DND-41 (cell line): ENCODE results near the gene NINL.
A peak's percentile ranks its signal among the peaks of the same experiment; 100 is the strongest.
"Not testable (repeated sequence)": the region's sequence is repeated elsewhere in the genome, so short reads cannot be mapped to it uniquely, and the experiment has no call there.

Experiments
- ATAC-seq: fragments of 200-7000 bp; cut with Tn5 transposase; 3 replicates; pipeline ENCODE4 v1.9.1; 2021; ENCODE audit warnings: low read depth; ENCODE audit not compliant: insufficient read depth
- DNase-seq: peaks from one replicate; pipeline ENCODE4 v3.0.0-alpha.2; 2020
- H2AFZ ChIP-seq: 2 replicates; pipeline ENCODE4 v1.6.0; 2012; ENCODE audit warnings: low read depth, low read length
- H3K27ac ChIP-seq: 2 replicates; pipeline ENCODE4 v1.5.1; 2012; ENCODE audit warnings: low read length, inconsistent platforms
- H3K27me3 ChIP-seq: fragments of 200-600 bp; sonication (generic); 2 replicates; pipeline ENCODE4 v1.6.0; 2012; ENCODE audit warnings: low read length, mild to moderate bottlenecking, inconsistent platforms; ENCODE audit not compliant: insufficient read depth, poor library complexity
- H3K36me3 ChIP-seq: 2 replicates; pipeline ENCODE4 v1.5.1; 2012; ENCODE audit warnings: low read length, inconsistent platforms; ENCODE audit not compliant: insufficient read depth
- H3K4me1 ChIP-seq: 2 replicates; pipeline ENCODE4 v1.5.1; 2012; ENCODE audit warnings: mild to moderate bottlenecking, low read length; ENCODE audit not compliant: insufficient read depth
- H3K4me2 ChIP-seq: 2 replicates; pipeline ENCODE4 v1.6.0; 2012; ENCODE audit warnings: mild to moderate bottlenecking, moderate library complexity, low read length, inconsistent platforms; ENCODE audit not compliant: insufficient read depth
- H3K4me3 ChIP-seq, 2 experiments: fragments of 200-600 bp in 1 of 2; shearing (Covaris generic) in 1 of 2; 2 replicates each; pipeline ENCODE4 v1.5.1; 2012 to 2016; ENCODE audit warnings: inconsistent platforms in 2 of 2, low read length in 2 of 2, mild to moderate bottlenecking in 2 of 2, low read depth in 1 of 2, moderate library complexity in 1 of 2
- H3K79me2 ChIP-seq: 2 replicates; pipeline ENCODE4 v1.6.0; 2012; ENCODE audit warnings: low read length, inconsistent platforms; ENCODE audit not compliant: insufficient read depth
- H3K9ac ChIP-seq: 2 replicates; pipeline ENCODE4 v1.6.0; 2012; ENCODE audit warnings: low read depth, mild to moderate bottlenecking, inconsistent platforms, low read length, moderate library complexity
- H3K9me3 ChIP-seq: 2 replicates; pipeline ENCODE4 v1.5.1; 2012; ENCODE audit warnings: low read length, moderate library complexity, mild to moderate bottlenecking, inconsistent platforms; ENCODE audit not compliant: insufficient read depth, severe bottlenecking
- H4K20me1 ChIP-seq: 2 replicates; pipeline ENCODE4 v1.6.0; 2012; ENCODE audit warnings: low read length; ENCODE audit not compliant: insufficient read depth
- CTCF ChIP-seq: IDR thresholded peaks from 2 replicates; pipeline ENCODE4 v1.5.1; 2012; ENCODE audit warnings: borderline replicate concordance, low read length, moderate library complexity, mild to moderate bottlenecking; ENCODE audit not compliant: poor library complexity, severe bottlenecking; ENCODE audit errors: extremely low read depth
- EZH2 ChIP-seq: IDR thresholded peaks from 3 replicates; pipeline ENCODE4 v1.6.1; 2012; ENCODE audit warnings: borderline replicate concordance, low read depth, mild to moderate bottlenecking, moderate library complexity, low read length, inconsistent platforms; ENCODE audit not compliant: severe bottlenecking

The NINL gene

GRCh38 chr20:25588491-25588890 is 3.2 kb upstream of the NINL start:
- TF ChIP-seq CTCF (no peak), EZH2 (no peak)
- no peak overlapping the region for H3K4me3 ChIP-seq
- DNase-seq, result no peak
- peaks cover 14% of the 10 kb centered on the region for H3K79me2 ChIP-seq
- no peaks in the 10 kb centered on the region for H3K9me3 ChIP-seq
- no peak overlapping the region for H3K9ac ChIP-seq
- H3K4me2 ChIP-seq, result no peak overlapping the region
- H2AFZ ChIP-seq, result no peak overlapping the region
- H3K4me1 ChIP-seq, result peaks cover 33% of the 10 kb centered on the region
- no peaks in the 10 kb centered on the region for H4K20me1 ChIP-seq
- no peak for ATAC-seq
- no peak overlapping the region for H3K27ac ChIP-seq
- no peaks in the 10 kb centered on the region for H3K27me3 ChIP-seq
- H3K36me3 ChIP-seq, result no peaks in the 10 kb centered on the region

- Histone ChIP-seq H3K4me3 (no peak overlapping the region), H4K20me1 (no peaks in the 10 kb centered on the region), H3K36me3 (no peaks in the 10 kb centered on the region), H3K79me2 (peaks cover 24% of the 10 kb centered on the region), H3K9ac (no peak overlapping the region), H3K4me1 (peaks cover 38% of the 10 kb centered on the region), H2AFZ (no peak overlapping the region), H3K27ac (no peak overlapping the region), H3K4me2 (no peak overlapping the region), H3K27me3 (no peaks in the 10 kb centered on the region), H3K9me3 (no peaks in the 10 kb centered on the region)
- ATAC-seq (no peak), DNase-seq (no peak)
- TF ChIP-seq EZH2 (no peak), CTCF (no peak)
Measured at GRCh38 chr20:25587536-25587935, 2.2 kb upstream of the NINL start.

GRCh38 chr20:25586877-25587276 is 1.5 kb upstream of the NINL start:
- Histone ChIP-seq H3K9me3 (no peaks in the 10 kb centered on the region), H3K27me3 (no peaks in the 10 kb centered on the region), H3K36me3 (no peaks in the 10 kb centered on the region), H3K79me2 (peaks cover 30% of the 10 kb centered on the region), H3K9ac (no peak overlapping the region), H3K4me1 (peaks cover 33% of the 10 kb centered on the region), H3K27ac (no peak overlapping the region), H2AFZ (no peak overlapping the region), H4K20me1 (no peaks in the 10 kb centered on the region), H3K4me3 (no peak overlapping the region), H3K4me2 (no peak overlapping the region)
- ATAC-seq, result no peak
- TF ChIP-seq EZH2 (no peak), CTCF (no peak)
- DNase-seq, result no peak

- DNase-seq, H4K20me1 ChIP-seq, ATAC-seq, H3K27ac ChIP-seq, H2AFZ ChIP-seq, H3K9me3 ChIP-seq, H3K27me3 ChIP-seq: not testable (repeated sequence)
- Histone ChIP-seq H3K79me2 (peaks cover 63% of the 10 kb centered on the region), H3K4me1 (peaks cover 34% of the 10 kb centered on the region), H3K9ac (peak overlapping the region; percentile 86; the same call in 1 of the 2 replicates), H3K4me3 (peak overlapping the region in 1 of 2 experiments; percentile 75; a peak in 3 of 4 replicates), H3K36me3 (peaks cover 19% of the 10 kb centered on the region), H3K4me2 (peak overlapping the region; percentile 76)
Measured at GRCh38 chr20:25583607-25584006, 1.7 kb downstream of the NINL start.
